ENCODE data around the gene NOX5. TPM values are rescaled to one million over a fixed set of nuclear protein-coding genes. Genes with fewer than 3 reads are reported as not detected.

NOX5 gene
- total RNA-seq, 1 donor from 2014 or later: 0.20 TPM

DNA sequence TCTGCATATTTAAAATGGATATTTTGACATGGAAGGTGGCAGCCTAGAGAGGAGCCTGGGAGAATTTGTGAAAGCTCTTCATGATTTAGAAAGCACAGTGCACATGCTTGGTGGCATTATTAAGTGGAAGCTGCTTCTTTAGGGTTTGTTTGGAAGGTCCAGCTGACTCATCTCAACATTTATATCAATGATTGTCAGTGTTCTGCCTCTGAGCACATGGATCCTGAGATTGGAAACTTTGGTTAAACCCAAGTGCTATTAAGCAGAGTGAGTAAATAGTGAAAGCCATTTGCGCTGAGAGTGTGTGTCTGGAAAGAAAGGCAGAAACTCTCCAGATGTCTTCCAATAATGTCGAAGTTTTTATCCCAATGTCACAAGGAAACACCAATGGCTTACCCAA lies 7.4 kb downstream of the NOX5 start:
- H3K9me3 Mint-ChIP-seq: peaks cover 4% of the 10 kb centered on the region
- no peak overlapping the region for H3K27ac Mint-ChIP-seq
- no peaks in the 10 kb centered on the region for H3K4me1 Mint-ChIP-seq
- DNase-seq (ENCODE audit: low spot score in 2 of 2, unreplicated experiment in 2 of 2): no peak
- TF ChIP-seq, protein P1, sequence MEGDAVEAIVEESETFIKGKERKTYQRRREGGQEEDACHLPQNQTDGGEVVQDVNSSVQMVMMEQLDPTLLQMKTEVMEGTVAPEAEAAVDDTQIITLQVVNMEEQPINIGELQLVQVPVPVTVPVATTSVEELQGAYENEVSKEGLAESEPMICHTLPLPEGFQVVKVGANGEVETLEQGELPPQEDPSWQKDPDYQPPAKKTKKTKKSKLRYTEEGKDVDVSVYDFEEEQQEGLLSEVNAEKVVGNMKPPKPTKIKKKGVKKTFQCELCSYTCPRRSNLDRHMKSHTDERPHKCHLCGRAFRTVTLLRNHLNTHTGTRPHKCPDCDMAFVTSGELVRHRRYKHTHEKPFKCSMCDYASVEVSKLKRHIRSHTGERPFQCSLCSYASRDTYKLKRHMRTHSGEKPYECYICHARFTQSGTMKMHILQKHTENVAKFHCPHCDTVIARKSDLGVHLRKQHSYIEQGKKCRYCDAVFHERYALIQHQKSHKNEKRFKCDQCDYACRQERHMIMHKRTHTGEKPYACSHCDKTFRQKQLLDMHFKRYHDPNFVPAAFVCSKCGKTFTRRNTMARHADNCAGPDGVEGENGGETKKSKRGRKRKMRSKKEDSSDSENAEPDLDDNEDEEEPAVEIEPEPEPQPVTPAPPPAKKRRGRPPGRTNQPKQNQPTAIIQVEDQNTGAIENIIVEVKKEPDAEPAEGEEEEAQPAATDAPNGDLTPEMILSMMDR (IDR thresholded peaks at IDR 0.05; ENCODE audit: unreplicated experiment): no peak
- no peak overlapping the region for H3K4me3 Mint-ChIP-seq
- no peaks in the 10 kb centered on the region for H3K27me3 Mint-ChIP-seq (ENCODE audit: low read depth)
- H3K36me3 Mint-ChIP-seq: no peaks in the 10 kb centered on the region

DNA sequence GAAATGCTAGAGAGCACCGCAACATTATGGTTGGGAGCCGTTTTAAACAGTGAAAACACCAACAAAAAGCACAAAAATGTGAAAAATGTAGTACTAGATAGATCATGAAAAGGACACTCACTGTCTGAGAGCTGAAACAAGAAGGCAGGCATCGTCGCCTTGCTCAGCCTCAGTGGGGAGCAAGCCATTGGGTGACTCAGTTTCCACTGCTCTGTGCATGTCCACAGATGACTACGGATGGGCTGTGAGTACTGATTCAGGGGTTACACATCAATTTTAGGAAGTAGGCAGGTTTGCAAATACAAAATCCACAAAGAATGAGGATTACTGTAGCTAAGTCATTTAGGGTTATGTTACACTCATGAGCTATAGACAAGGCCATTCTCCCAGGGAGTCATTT lies 10.8 kb downstream of the NOX5 start:
- no peaks in the 10 kb centered on the region for H3K27me3 Mint-ChIP-seq (ENCODE audit: low read depth)
- TF ChIP-seq, protein P1 (IDR thresholded peaks at IDR 0.05; ENCODE audit: unreplicated experiment): no peak
- no peaks in the 10 kb centered on the region for H3K36me3 Mint-ChIP-seq
- no peak overlapping the region for H3K27ac Mint-ChIP-seq
- H3K4me3 Mint-ChIP-seq: no peak overlapping the region
- peaks cover 4% of the 10 kb centered on the region for H3K9me3 Mint-ChIP-seq
- no peak for DNase-seq (ENCODE audit: low spot score in 2 of 2, unreplicated experiment in 2 of 2)
- H3K4me1 Mint-ChIP-seq: no peaks in the 10 kb centered on the region

DNA sequence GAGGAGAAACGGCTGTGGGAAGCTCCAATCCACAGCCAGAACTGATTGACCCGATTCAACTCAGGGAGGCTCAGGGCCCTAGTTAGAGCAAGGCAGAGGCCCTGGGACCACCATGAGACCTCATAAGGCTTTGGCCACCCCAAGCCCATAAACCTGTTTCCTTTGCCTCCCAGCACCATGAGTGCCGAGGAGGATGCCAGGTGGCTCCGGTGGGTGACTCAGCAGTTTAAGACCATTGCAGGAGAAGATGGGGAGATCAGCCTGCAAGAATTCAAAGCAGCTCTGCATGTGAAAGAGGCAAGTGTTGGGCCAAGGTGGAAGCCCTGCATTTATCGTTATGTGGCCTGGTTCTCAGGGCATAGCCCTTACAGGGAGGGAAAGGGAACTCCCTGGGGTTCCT lies 11.9 kb downstream of the NOX5 start:
- Mint-ChIP-seq H3K36me3 (no peaks in the 10 kb centered on the region), H3K4me3 (no peak overlapping the region), H3K27me3 (ENCODE audit: low read depth) (no peaks in the 10 kb centered on the region), H3K27ac (no peak overlapping the region), H3K4me1 (no peaks in the 10 kb centered on the region), H3K9me3 (peaks cover 4% of the 10 kb centered on the region)
- DNase-seq (ENCODE audit: low spot score in 2 of 2, unreplicated experiment in 2 of 2): no peak
- TF ChIP-seq, protein P1 (IDR thresholded peaks at IDR 0.05; ENCODE audit: unreplicated experiment): no peak

DNA sequence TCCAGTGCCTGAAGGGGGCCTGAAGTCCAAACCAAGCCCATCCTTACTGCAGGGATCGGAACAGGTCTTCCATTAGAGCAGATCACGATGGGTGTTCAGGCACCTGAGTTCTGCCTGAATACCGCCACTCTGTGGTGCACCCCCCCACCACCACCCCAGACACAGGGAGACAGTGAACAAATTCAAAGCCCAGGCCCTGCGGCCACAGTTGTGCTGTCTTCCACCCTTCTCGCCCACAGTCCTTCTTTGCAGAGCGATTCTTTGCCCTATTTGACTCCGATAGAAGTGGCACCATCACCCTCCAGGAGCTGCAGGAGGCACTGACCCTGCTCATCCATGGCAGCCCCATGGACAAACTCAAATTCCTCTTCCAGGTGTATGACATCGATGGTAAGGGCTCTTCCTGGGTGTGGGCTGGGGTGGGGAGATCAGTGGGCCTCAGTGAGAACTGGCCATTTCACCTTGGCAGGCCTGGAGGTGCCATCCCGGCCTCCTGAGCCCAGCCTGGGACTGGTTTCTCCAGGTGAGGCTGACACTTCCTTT lies 13.6 kb downstream of the NOX5 start:
- TF ChIP-seq, protein P1 (IDR thresholded peaks at IDR 0.05; ENCODE audit: unreplicated experiment): no peak
- no peaks in the 10 kb centered on the region for H3K4me1 Mint-ChIP-seq
- no peaks in the 10 kb centered on the region for H3K36me3 Mint-ChIP-seq
- no peak overlapping the region for H3K4me3 Mint-ChIP-seq
- H3K27me3 Mint-ChIP-seq (ENCODE audit: low read depth): peaks cover 3% of the 10 kb centered on the region
- peaks cover 2% of the 10 kb centered on the region for H3K9me3 Mint-ChIP-seq
- DNase-seq (ENCODE audit: low spot score in 2 of 2, unreplicated experiment in 2 of 2): no peak
- H3K27ac Mint-ChIP-seq: no peak overlapping the region

DNA sequence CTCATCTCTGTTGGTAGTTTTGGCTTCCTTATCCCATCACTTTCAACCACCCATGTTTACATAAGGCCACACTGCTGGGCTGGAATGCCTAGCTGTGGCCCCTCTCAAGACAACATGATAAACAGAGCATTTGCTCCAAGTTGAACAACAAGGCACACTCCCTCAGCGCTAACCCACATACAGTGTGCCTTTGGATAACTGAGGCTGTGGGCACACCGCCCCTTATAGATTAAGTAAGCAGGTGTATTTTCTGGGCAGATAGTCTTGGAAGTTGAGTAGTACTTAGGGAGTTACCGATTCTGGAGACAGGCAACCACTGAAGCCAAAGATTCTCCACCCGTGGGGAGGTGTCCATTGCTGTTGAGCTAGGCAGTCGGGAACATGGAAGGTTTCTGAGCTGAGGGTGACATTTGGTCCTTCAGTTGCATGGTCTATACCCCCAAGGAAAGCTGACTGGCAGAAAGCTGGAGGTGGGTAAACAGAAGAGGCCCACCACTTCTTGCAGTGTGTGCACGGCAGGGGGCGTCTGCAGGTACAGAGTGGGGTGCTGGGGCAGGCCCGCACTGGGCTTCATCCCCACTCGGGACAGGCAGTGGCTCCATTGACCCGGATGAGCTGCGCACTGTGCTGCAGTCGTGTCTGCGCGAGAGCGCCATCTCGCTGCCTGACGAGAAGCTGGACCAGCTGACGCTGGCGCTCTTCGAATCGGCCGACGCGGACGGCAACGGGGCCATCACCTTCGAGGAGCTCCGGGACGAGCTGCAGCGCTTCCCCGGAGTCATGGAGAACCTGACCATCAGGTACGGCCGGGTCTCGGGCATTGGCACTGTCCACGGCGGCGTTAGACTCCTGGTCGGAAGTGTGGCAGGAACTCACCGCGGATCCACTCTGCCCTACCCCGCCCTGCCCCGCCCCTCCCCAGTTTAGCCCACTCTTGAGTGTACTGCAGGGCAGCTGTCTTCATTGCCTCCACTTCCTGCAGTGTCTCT lies 16.8 kb downstream of the NOX5 start:
- Mint-ChIP-seq H3K36me3 (no peaks in the 10 kb centered on the region), H3K4me1 (no peaks in the 10 kb centered on the region), H3K9me3 (no peaks in the 10 kb centered on the region), H3K27ac (no peak overlapping the region), H3K4me3 (peak overlapping the region; percentile 62), H3K27me3 (ENCODE audit: low read depth) (peaks cover 6% of the 10 kb centered on the region)
- peak in 1 of 2 experiments; percentile 48 for DNase-seq (ENCODE audit: low spot score in 2 of 2, unreplicated experiment in 2 of 2)
- TF ChIP-seq, protein P1 (IDR thresholded peaks at IDR 0.05; ENCODE audit: unreplicated experiment): peak; percentile 38

Data from mesothelial cell of epicardium (in vitro differentiated cells).